GM18502 (cell line): ENCODE measurements around the gene MRPL36.
"Not testable (repeated sequence)": the region's sequence is repeated elsewhere in the genome, so short reads cannot be mapped to it uniquely, and the experiment has no call there.

ENCODE experiments used
- ATAC-seq: cut with Tn5 transposase; IDR thresholded peaks from one replicate; pipeline ENCODE4 v1.9.1; 2021; ENCODE audit warnings: mild to moderate bottlenecking; ENCODE audit not compliant: unreplicated experiment, poor library complexity

The MRPL36 gene

GRCh38 chr5:1799602-1800471 is at the start of gene MRPL36:
Gene MRPL36 (minus strand): TSS chr5:1799837. CDS start chr5:1798935, 902 bp downstream.
- ATAC-seq: peak; percentile 56

GRCh38 chr5:1847611-1848010 is 48.0 kb upstream of the MRPL36 start:
- ATAC-seq: no peak

- ATAC-seq: no peak
Observed at GRCh38 chr5:1847056-1847455, 47.4 kb upstream of the MRPL36 start.

- no peak for ATAC-seq
Observed at GRCh38 chr5:1846583-1846982, 46.9 kb upstream of the MRPL36 start.

- no peak for ATAC-seq
Observed at GRCh38 chr5:1845696-1846095, 46.1 kb upstream of the MRPL36 start.

- ATAC-seq: no peak
Observed at GRCh38 chr5:1844708-1845436, 45.2 kb upstream of the MRPL36 start.

GRCh38 chr5:1843761-1844160 is 44.1 kb upstream of the MRPL36 start:
- not testable (repeated sequence) for ATAC-seq

GRCh38 chr5:1842004-1842819 is 42.6 kb upstream of the MRPL36 start:
- no peak for ATAC-seq

GRCh38 chr5:1840741-1841521 is 41.3 kb upstream of the MRPL36 start:
- ATAC-seq: no peak

GRCh38 chr5:1840071-1840547 is 40.5 kb upstream of the MRPL36 start:
- no peak for ATAC-seq

GRCh38 chr5:1838013-1838412 is 38.4 kb upstream of the MRPL36 start:
- no peak for ATAC-seq

GRCh38 chr5:1836891-1837880 is 37.5 kb upstream of the MRPL36 start:
- ATAC-seq: no peak

GRCh38 chr5:1836176-1836890 is 36.7 kb upstream of the MRPL36 start:
- ATAC-seq: no peak

GRCh38 chr5:1835431-1835830 is 35.8 kb upstream of the MRPL36 start:
- no peak for ATAC-seq

GRCh38 chr5:1834721-1835429 is 35.2 kb upstream of the MRPL36 start:
- ATAC-seq: no peak

GRCh38 chr5:1834022-1834551 is 34.5 kb upstream of the MRPL36 start:
- ATAC-seq: no peak
